GM18858 (cell line): Measurements from ENCODE around the gene SELE.
"Not testable (repeated sequence)": the region's sequence is repeated elsewhere in the genome, so short reads cannot be mapped to it uniquely, and the experiment has no call there.

Source experiments
- ATAC-seq: cut with Tn5 transposase; IDR thresholded peaks from one replicate; pipeline ENCODE4 v1.9.1; 2021; ENCODE audit not compliant: unreplicated experiment

Gene SELE

DNA sequence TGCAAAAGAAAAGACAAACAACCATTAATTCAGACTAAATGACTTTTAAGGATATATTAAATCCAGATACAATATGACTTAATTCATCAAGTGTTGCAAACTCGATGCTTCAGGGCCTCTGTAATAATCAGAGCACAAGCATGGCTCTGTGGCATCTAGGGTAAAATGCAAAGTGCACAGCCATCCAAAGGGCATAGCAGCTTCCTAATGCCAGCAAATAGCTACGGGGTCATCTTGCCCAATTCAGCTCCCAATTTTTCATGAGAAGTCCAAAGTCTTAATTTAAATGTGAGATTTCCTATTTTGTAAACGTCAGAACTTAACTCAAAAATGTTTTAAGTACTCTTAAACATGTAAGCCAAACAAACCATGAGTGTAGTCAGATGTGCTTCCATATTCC is 7.9 kb downstream of the SELE start:
- no peak for ATAC-seq

DNA sequence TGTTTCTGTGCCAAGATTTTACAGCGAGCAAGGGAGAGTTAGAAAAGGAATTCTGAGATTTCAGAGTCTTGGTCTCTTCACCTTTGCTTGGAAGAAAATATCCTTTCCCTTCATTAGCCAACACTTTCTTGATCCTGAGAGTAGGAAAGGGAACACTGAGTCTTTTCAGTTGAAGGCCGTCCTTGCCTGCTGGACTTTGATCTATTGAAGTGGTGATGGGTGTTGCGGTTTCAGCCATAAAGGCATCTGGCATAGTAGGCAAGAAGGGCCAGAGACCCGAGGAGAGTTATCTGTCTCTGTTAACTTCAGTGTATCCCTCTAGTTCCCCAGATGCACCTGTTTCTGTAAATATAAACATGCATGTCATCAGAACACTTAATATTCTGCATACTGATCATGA is 9.7 kb downstream of the SELE start:
- no peak for ATAC-seq

DNA sequence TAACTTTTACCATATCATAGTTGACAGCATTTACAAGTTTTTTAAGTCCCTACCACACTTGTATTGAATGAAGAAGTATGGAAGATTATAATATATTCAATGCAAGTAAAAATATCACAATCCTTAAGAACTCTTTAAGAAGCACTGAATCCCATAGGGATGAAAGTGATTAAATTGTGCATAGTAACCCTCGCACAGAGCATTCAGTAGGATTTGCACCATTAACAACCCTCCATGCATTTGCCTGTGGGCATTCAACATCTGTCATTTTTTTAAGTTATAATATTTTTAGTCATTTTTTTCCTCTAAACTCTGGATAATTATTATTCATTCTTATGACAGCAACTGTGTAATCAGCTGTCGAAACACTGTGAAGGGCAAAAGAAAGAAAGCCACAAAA is 10.1 kb downstream of the SELE start:
- ATAC-seq: no peak

- no peak for ATAC-seq
Observed at GRCh38 chr1:169722779-169723178, 11.1 kb downstream of the SELE start.

DNA sequence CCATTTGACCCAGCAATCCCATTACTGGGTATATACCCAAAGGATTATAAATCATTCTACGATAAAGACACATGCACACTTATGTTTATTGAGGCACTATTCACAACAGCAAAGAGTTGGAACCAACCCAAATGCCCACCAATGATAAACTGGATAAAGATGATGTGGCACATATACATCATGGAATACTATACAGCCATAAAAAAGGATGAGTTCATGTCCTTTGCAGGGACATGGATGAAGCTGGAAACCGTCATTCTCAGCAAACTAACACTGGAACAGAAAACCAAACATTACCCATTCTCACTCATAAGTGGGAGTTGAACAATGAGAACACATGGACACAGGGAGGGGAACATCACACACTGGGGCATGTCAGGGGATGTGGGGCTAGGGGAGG is 18.8 kb downstream of the SELE start:
- not testable (repeated sequence) for ATAC-seq

DNA sequence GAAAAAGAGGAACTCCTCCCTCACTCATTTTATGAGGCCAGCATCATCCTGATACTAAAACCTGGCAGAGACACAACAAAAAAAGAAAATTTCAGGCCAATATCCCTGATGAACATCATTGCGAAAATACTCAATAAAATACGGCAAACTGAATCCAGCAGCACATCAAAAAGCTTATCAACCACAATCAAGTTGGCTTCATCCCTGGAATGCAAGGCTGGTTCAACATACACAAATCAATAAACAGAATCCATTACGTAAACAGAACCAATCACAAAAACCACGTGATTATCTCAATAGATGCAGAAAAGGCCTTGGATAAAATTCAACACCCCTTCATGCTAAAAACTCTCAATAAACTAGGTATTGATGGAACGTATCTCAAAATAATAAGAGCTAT is 20.8 kb downstream of the SELE start:
- not testable (repeated sequence) for ATAC-seq

DNA sequence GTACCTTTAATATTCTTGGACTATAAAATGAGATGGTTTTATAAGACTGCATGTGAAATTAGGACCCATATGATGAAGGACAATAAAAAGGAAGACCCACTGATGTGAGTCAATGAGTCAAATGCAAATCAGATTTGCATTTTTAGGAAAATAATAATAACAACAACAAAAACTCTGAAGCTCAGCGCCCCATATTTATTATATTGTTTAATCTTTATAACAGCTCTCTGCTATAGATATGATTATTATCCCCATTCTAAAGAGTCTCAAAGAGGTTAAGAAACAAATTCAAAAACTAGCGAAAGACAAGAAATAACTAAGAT is 21.6 kb downstream of the SELE start:
- ATAC-seq: no peak

- peak; percentile 70 for ATAC-seq
Observed at GRCh38 chr1:169711469-169712308, 22.2 kb downstream of the SELE start, which contains the start of gene SELL. TSS of gene SELL (minus strand) at chr1:169711620. CDS start at chr1:169711498, 122 bp downstream.

GRCh38 chr1:169708647-169709046 is 25.2 kb downstream of the SELE start:
- no peak for ATAC-seq

GRCh38 chr1:169707912-169708604 is 25.8 kb downstream of the SELE start:
- no peak for ATAC-seq

- no peak for ATAC-seq
Observed at GRCh38 chr1:169704797-169705196, 29.1 kb downstream of the SELE start.

- no peak for ATAC-seq
Observed at GRCh38 chr1:169701261-169702005, 32.4 kb downstream of the SELE start.

DNA sequence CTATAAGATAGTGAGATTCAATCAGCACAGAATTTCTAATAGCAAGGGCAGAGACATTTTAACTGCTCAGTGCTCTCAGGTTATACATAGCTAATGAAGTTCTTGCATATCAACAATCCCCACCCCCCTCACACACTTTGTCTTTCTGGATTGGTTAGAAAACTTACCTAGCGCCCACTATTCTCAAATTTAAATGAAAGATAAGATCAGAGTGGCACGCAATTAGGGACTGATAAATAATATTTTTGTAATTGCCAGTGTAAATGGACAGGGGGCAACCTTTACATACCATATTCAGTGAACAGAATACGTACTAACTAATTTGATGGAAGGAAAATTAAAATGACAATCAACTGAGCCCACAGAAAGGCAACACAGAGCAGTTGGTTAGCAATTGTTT is 34.2 kb downstream of the SELE start:
- ATAC-seq: no peak

GRCh38 chr1:169698976-169699375 is 34.9 kb downstream of the SELE start:
- no peak for ATAC-seq

GRCh38 chr1:169697755-169698154 is 36.1 kb downstream of the SELE start:
- peak; percentile 34 for ATAC-seq

DNA sequence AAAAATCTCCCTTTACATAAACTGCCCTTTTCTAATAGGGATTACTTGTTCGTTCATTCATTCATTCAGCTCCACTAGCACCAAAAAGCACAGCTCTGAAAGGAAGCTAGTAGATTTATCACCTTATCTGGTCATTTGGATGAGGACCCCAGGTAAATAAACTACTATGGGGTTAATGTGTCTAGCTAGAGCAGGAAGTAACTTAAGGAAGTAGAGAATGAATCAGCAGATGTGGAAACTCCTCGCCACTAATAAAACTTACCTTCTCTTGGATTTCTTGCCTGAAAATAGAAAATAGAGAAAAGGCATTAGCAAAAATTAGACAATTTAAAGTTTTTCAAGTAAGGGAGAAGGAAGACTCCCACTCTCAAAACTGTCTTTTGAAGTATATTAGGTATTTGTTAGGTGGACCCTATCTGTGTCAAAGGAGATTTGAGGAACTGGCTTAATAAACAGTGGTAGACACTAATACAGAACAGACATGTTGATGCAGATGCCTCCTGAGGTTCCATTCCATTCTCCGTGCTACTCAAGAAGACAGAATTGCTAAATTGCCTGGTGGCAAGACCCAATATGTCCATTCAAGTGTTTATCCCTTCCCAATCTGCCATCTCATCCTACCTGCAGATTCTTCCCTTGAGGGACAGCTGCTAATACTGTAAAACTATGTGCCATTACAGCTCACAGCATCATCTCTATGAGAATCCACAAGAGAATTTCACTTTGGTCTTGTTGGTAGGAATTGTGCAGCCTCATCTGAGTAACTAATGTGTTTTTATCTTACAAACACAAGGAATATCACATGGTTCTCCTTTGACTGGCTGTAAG is 37.4 kb downstream of the SELE start:
- ATAC-seq: no peak

DNA sequence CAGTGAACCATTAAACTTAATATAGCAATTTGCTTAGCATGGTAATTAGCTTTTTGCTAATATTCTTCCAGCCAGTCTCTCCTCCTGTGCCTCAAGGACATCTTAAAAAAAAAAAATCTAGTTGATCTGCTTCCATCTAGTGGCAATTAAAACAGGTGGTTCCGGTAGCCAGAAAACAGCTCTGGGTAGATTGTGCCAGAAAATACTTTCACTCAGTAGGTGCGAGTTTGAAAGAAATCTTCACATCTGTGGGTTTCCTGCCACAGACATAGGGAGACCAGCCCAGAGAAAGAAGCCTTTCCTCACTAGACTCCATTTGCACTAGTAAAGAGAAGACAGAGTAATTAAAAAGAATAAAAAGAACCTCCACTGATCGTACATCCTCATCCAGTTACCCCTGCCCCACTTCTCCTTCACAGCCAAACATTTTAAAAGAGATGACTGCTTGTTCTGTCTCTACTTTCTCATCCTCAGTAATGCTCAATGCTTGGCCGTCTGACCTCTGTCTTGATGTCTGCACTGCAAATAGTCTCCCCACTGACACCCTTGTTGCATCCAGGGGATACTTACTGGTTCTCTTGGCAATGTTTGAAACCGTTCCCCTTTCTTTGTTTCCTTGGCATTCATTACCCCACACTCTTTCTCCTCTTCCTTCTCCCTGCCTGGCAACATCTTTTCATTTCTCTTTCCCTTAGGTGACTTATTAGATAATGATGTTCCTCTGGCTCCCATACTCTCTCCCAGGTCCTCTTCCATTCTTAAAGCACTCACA is 39.4 kb downstream of the SELE start:
- peak; percentile 35 for ATAC-seq

DNA sequence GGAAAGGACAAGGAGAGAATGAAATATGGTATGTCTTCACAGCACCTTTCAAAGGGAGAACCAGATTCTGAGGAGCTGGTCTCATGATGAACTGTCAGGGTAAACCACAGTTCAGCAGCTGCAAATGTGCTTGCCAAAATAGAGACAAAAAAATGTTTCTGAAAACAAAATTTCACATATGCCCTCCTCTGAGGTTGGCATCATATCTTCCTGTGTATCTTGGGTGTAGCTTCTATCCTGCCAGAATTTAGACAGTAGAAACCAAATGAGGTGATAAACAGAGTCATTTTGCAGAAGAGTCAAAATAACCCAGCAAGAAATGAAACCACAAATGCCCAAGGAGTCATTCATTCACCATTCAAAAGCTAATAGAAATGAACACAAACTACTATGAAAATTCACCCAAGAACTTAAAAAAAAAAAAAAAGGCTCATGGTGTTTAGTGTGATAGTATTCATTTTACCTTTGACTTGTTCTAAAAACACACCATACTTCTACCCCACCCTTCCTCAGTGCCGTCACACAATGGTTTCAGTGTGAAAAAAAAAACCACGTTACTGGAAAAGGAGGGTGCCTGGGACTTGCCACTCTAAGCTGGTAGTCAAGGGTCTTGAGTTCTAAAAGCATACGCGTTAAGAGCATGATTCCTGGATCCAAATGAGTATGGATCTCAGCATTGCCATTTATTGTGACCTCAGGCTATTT is 41.0 kb downstream of the SELE start:
- ATAC-seq: peak; percentile 28

- ATAC-seq: no peak
Observed at GRCh38 chr1:169690489-169690888, 43.4 kb downstream of the SELE start.

DNA sequence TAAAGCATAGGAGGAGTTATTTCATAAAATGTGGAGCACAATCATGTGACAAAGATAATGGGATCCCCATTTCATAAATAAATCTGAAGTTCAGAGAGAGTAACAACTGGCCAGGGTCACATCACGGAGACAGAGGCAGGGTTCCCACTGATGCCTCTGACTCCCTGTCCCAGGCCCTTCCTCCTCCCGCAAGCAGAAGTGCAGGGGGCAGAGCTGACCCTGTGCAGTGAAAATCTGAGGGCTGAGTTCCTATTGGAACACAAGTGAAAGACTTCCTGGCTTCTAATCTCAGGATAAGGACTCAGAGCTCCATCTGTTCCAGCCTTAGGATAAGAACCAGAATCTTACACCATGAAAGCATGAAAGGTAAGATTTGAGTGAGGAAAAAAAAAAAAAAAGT is 44.5 kb downstream of the SELE start:
- ATAC-seq: no peak
